Measurements from ENCODE around the gene NSFL1C. TPM values are rescaled to one million over a fixed set of nuclear protein-coding genes. Genes with fewer than 3 reads are reported as not detected.

The NSFL1C gene
- total and polyA plus RNA-seq, 3 donors from 2014 or later = 61.8 to 107 (median 63.9) TPM

GRCh38 chr20:1434571-1435336 is 31.9 kb downstream of the NSFL1C start:
- TF ChIP-seq, protein P1, sequence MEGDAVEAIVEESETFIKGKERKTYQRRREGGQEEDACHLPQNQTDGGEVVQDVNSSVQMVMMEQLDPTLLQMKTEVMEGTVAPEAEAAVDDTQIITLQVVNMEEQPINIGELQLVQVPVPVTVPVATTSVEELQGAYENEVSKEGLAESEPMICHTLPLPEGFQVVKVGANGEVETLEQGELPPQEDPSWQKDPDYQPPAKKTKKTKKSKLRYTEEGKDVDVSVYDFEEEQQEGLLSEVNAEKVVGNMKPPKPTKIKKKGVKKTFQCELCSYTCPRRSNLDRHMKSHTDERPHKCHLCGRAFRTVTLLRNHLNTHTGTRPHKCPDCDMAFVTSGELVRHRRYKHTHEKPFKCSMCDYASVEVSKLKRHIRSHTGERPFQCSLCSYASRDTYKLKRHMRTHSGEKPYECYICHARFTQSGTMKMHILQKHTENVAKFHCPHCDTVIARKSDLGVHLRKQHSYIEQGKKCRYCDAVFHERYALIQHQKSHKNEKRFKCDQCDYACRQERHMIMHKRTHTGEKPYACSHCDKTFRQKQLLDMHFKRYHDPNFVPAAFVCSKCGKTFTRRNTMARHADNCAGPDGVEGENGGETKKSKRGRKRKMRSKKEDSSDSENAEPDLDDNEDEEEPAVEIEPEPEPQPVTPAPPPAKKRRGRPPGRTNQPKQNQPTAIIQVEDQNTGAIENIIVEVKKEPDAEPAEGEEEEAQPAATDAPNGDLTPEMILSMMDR (IDR thresholded peaks at IDR 0.05) = no peak
- TF ChIP-seq POLR2A (IDR thresholded peaks at IDR 0.05) = no peak
- no peaks in the 10 kb centered on the region for H3K36me3 ChIP-seq (ENCODE audit: low read depth, missing control alignments)
- no peaks in the 10 kb centered on the region for H3K4me1 ChIP-seq
- intact Hi-C loops (cut with DNase I; ENCODE audit: low total_unique reads) = loop anchor here (10.0 kb wide), 1 partner anchor 120 kb away; no protein-coding TSS in a partner anchor
- 73 to 82% methylated on average over 2 of the region's 2 CpGs for WGBS, 2 donors
- H3K9me3 ChIP-seq = no peaks in the 10 kb centered on the region
- no peak overlapping the region for H3K27ac ChIP-seq
- H3K4me3 ChIP-seq = no peak overlapping the region
- no peak for DNase-seq
- no peaks in the 10 kb centered on the region for H3K27me3 ChIP-seq

GRCh38 chr20:1431158-1431557 is 35.5 kb downstream of the NSFL1C start:
- TF ChIP-seq POLR2A (IDR thresholded peaks at IDR 0.05) = no peak
- TF ChIP-seq, protein P1 (IDR thresholded peaks at IDR 0.05) = no peak
- 42 to 55% methylated on average over 1 of the region's 1 CpG for WGBS, 2 donors
- Histone ChIP-seq H3K4me3 (no peak overlapping the region), H3K9me3 (no peaks in the 10 kb centered on the region), H3K36me3 (ENCODE audit: low read depth, missing control alignments) (no peaks in the 10 kb centered on the region), H3K27ac (no peak overlapping the region), H3K27me3 (no peaks in the 10 kb centered on the region), H3K4me1 (no peaks in the 10 kb centered on the region)
- intact Hi-C loops (cut with DNase I; ENCODE audit: low total_unique reads) = loop anchor here (10.0 kb wide), 1 partner anchor 116 kb away; no protein-coding TSS in a partner anchor
- no peak for DNase-seq

GRCh38 chr20:1430004-1430451 is 36.6 kb downstream of the NSFL1C start:
- TF ChIP-seq, protein P1 (IDR thresholded peaks at IDR 0.05) = no peak
- WGBS, 2 donors = 38 to 55% methylated on average over 1 of the region's 1 CpG
- no peak overlapping the region for H3K27ac ChIP-seq
- intact Hi-C loops (cut with DNase I; ENCODE audit: low total_unique reads) = loop anchor here (10.0 kb wide), 1 partner anchor 115 kb away; no protein-coding TSS in a partner anchor
- H3K27me3 ChIP-seq = no peaks in the 10 kb centered on the region
- H3K36me3 ChIP-seq (ENCODE audit: low read depth, missing control alignments) = no peaks in the 10 kb centered on the region
- no peaks in the 10 kb centered on the region for H3K9me3 ChIP-seq
- H3K4me3 ChIP-seq = no peak overlapping the region
- no peaks in the 10 kb centered on the region for H3K4me1 ChIP-seq
- DNase-seq = no peak

- H3K4me3 ChIP-seq = no peak overlapping the region
- no peaks in the 10 kb centered on the region for H3K9me3 ChIP-seq
- H3K36me3 ChIP-seq (ENCODE audit: low read depth, missing control alignments) = no peaks in the 10 kb centered on the region
- no peaks in the 10 kb centered on the region for H3K4me1 ChIP-seq
- DNase-seq = no peak
- whole genome bisulfite sequencing, 2 donors = 86 to 87% methylated on average over 4 of the region's 4 CpGs
- no peaks in the 10 kb centered on the region for H3K27me3 ChIP-seq
- no peak overlapping the region for H3K27ac ChIP-seq
- no peak for TF ChIP-seq POLR2A (IDR thresholded peaks at IDR 0.05)
- TF ChIP-seq, protein P1 (IDR thresholded peaks at IDR 0.05) = no peak
- intact Hi-C loops (cut with DNase I; ENCODE audit: low total_unique reads) = no loop called here
These were observed 37.4 kb downstream of the NSFL1C start for GRCh38 chr20:1429143-1429728.
